Measurements from ENCODE around the gene RUSC2.
"Not testable (repeated sequence)": the region's sequence is repeated elsewhere in the genome, so short reads cannot be mapped to it uniquely, and the experiment has no call there.

Gene RUSC2

GRCh38 chr9:35493119-35493518, 3.2 kb downstream of the RUSC2 start:
- not testable (repeated sequence) for FAIRE-seq; DNase-seq (ENCODE audit: insufficient read length, low spot score)

- DNase-seq (ENCODE audit: insufficient read length, low spot score) (no peak), FAIRE-seq (no peak)
These were observed 6.1 kb downstream of the RUSC2 start for GRCh38 chr9:35495984-35496383.

- not testable (repeated sequence) for DNase-seq (ENCODE audit: insufficient read length, low spot score); FAIRE-seq
These were observed 8.3 kb downstream of the RUSC2 start for GRCh38 chr9:35498245-35498644.

GRCh38 chr9:35499029-35499700, 9.3 kb downstream of the RUSC2 start:
- FAIRE-seq: no peak
- no peak for DNase-seq (ENCODE audit: insufficient read length, low spot score)

- no peak for DNase-seq (ENCODE audit: insufficient read length, low spot score)
- FAIRE-seq: no peak
These were observed 9.8 kb downstream of the RUSC2 start for GRCh38 chr9:35499701-35500030.

- DNase-seq (ENCODE audit: insufficient read length, low spot score) (no peak), FAIRE-seq (no peak)
These were observed 10.3 kb downstream of the RUSC2 start for GRCh38 chr9:35500130-35500748.

- no peak for DNase-seq (ENCODE audit: insufficient read length, low spot score)
- no peak for FAIRE-seq
These were observed 12.0 kb downstream of the RUSC2 start for GRCh38 chr9:35501946-35502345.

- no peak for DNase-seq (ENCODE audit: insufficient read length, low spot score)
- FAIRE-seq: no peak
These were observed 16.4 kb downstream of the RUSC2 start for GRCh38 chr9:35506359-35506758.

GRCh38 chr9:35508069-35508468, 18.2 kb downstream of the RUSC2 start:
- DNase-seq (ENCODE audit: insufficient read length, low spot score): no peak
- no peak for FAIRE-seq

GRCh38 chr9:35510383-35510753, 20.5 kb downstream of the RUSC2 start:
- DNase-seq (ENCODE audit: insufficient read length, low spot score): no peak
- no peak for FAIRE-seq

GRCh38 chr9:35510754-35511428, 21.0 kb downstream of the RUSC2 start:
- DNase-seq (ENCODE audit: insufficient read length, low spot score): no peak
- FAIRE-seq: no peak

GRCh38 chr9:35511453-35511852, 21.5 kb downstream of the RUSC2 start:
- DNase-seq (ENCODE audit: insufficient read length, low spot score): no peak
- FAIRE-seq: no peak

GRCh38 chr9:35515766-35516165, 25.9 kb downstream of the RUSC2 start:
- DNase-seq (ENCODE audit: insufficient read length, low spot score): no peak
- FAIRE-seq: no peak

- FAIRE-seq (no peak), DNase-seq (ENCODE audit: insufficient read length, low spot score) (no peak)
These were observed 26.6 kb downstream of the RUSC2 start for GRCh38 chr9:35516479-35516878.

GRCh38 chr9:35517131-35517530, 27.2 kb downstream of the RUSC2 start:
- FAIRE-seq: no peak
- no peak for DNase-seq (ENCODE audit: insufficient read length, low spot score)

- DNase-seq (ENCODE audit: insufficient read length, low spot score): no peak
- no peak for FAIRE-seq
These were observed 27.8 kb downstream of the RUSC2 start for GRCh38 chr9:35517552-35518224.

- DNase-seq (ENCODE audit: insufficient read length, low spot score) (no peak), FAIRE-seq (no peak)
These were observed 28.4 kb downstream of the RUSC2 start for GRCh38 chr9:35518225-35518821.

- DNase-seq (ENCODE audit: insufficient read length, low spot score) (no peak), FAIRE-seq (no peak)
These were observed 29.2 kb downstream of the RUSC2 start for GRCh38 chr9:35518981-35519679.

- FAIRE-seq (no peak), DNase-seq (ENCODE audit: insufficient read length, low spot score) (no peak)
These were observed 29.9 kb downstream of the RUSC2 start for GRCh38 chr9:35519692-35520363.

GRCh38 chr9:35520364-35520710, 30.4 kb downstream of the RUSC2 start:
- no peak for FAIRE-seq
- DNase-seq (ENCODE audit: insufficient read length, low spot score): no peak

All from GM19239 (cell line).